ENCODE results near the gene CYTH1. TPM values are rescaled to one million over a fixed set of nuclear protein-coding genes. Genes with fewer than 3 reads are reported as not detected.

CYTH1 gene
- polyA plus RNA-seq, 1 donor from 2014 or later = 120 TPM

DNA sequence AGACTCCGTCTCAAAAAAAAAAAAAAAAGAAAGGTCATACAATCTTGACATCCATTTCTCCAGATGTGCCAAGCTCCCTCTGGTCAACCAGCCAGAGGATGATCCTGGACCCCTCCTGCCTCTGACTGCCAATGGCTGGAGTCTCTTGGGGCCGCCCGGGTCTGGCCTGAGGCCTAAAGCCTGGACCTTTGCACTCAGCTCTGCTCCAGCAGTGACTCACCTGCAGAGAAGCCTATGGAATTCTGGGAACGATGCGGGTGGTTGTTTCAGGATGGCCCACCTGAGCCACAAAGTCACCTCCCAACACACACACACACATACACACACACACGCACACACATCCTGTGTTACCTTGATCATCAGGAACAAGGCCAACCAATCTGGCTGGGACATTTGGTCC, 140.8 kb downstream of the CYTH1 start:
- no peak overlapping the region for H3K9ac ChIP-seq (ENCODE audit: low read length)
- H3K36me3 ChIP-seq (ENCODE audit: insufficient read depth, low read length) = no peaks in the 10 kb centered on the region
- no peak overlapping the region for H3K4me2 ChIP-seq (ENCODE audit: low read length)
- no peaks in the 10 kb centered on the region for H3K27me3 ChIP-seq (ENCODE audit: insufficient read depth, low read depth, low read length)
- no peaks in the 10 kb centered on the region for H4K20me1 ChIP-seq (ENCODE audit: insufficient read depth)
- no peaks in the 10 kb centered on the region for H3F3A ChIP-seq (ENCODE audit: insufficient read depth, low read length, poor library complexity, severe bottlenecking)
- no peak for TF ChIP-seq MXI1 (conservative IDR thresholded peaks at IDR 0.05; ENCODE audit: poor library complexity, severe bottlenecking)
- no peak for TF ChIP-seq SMC3 (conservative IDR thresholded peaks at IDR 0.05; ENCODE audit: poor library complexity)
- TF ChIP-seq, protein P1, sequence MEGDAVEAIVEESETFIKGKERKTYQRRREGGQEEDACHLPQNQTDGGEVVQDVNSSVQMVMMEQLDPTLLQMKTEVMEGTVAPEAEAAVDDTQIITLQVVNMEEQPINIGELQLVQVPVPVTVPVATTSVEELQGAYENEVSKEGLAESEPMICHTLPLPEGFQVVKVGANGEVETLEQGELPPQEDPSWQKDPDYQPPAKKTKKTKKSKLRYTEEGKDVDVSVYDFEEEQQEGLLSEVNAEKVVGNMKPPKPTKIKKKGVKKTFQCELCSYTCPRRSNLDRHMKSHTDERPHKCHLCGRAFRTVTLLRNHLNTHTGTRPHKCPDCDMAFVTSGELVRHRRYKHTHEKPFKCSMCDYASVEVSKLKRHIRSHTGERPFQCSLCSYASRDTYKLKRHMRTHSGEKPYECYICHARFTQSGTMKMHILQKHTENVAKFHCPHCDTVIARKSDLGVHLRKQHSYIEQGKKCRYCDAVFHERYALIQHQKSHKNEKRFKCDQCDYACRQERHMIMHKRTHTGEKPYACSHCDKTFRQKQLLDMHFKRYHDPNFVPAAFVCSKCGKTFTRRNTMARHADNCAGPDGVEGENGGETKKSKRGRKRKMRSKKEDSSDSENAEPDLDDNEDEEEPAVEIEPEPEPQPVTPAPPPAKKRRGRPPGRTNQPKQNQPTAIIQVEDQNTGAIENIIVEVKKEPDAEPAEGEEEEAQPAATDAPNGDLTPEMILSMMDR (IDR thresholded peaks at IDR 0.05; ENCODE audit: poor library complexity, severe bottlenecking) = no peak
- TF ChIP-seq RAD21 (conservative IDR thresholded peaks at IDR 0.05) = no peak
- no peak for TF ChIP-seq EZH2 (IDR thresholded peaks at IDR 0.05; ENCODE audit: borderline replicate concordance, insufficient read depth, low read length, poor library complexity, severe bottlenecking)
- no peak for TF ChIP-seq EP300 (conservative IDR thresholded peaks at IDR 0.05; ENCODE audit: poor library complexity, severe bottlenecking)
- TF ChIP-seq, protein P2, sequence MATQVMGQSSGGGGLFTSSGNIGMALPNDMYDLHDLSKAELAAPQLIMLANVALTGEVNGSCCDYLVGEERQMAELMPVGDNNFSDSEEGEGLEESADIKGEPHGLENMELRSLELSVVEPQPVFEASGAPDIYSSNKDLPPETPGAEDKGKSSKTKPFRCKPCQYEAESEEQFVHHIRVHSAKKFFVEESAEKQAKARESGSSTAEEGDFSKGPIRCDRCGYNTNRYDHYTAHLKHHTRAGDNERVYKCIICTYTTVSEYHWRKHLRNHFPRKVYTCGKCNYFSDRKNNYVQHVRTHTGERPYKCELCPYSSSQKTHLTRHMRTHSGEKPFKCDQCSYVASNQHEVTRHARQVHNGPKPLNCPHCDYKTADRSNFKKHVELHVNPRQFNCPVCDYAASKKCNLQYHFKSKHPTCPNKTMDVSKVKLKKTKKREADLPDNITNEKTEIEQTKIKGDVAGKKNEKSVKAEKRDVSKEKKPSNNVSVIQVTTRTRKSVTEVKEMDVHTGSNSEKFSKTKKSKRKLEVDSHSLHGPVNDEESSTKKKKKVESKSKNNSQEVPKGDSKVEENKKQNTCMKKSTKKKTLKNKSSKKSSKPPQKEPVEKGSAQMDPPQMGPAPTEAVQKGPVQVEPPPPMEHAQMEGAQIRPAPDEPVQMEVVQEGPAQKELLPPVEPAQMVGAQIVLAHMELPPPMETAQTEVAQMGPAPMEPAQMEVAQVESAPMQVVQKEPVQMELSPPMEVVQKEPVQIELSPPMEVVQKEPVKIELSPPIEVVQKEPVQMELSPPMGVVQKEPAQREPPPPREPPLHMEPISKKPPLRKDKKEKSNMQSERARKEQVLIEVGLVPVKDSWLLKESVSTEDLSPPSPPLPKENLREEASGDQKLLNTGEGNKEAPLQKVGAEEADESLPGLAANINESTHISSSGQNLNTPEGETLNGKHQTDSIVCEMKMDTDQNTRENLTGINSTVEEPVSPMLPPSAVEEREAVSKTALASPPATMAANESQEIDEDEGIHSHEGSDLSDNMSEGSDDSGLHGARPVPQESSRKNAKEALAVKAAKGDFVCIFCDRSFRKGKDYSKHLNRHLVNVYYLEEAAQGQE (IDR thresholded peaks at IDR 0.05; ENCODE audit: borderline replicate concordance) = no peak
- no peak for TF ChIP-seq TAF1 (IDR thresholded peaks at IDR 0.05; ENCODE audit: low read depth)
- no peak for TF ChIP-seq POLR2AphosphoS5 (IDR thresholded peaks at IDR 0.05)
- H2AFZ ChIP-seq (ENCODE audit: low read depth, low read length) = no peak overlapping the region
- no peak overlapping the region for H3K27ac ChIP-seq (ENCODE audit: low read length)
- H3K9me3 ChIP-seq (ENCODE audit: low read length) = no peaks in the 10 kb centered on the region
- no peaks in the 10 kb centered on the region for H3K79me2 ChIP-seq (replicated peaks; ENCODE audit: insufficient read depth, low read length)
- H3K4me3 ChIP-seq (ENCODE audit: low read length) = no peak overlapping the region
- no peaks in the 10 kb centered on the region for H3K9me2 ChIP-seq (ENCODE audit: insufficient read depth, low read length)

DNA sequence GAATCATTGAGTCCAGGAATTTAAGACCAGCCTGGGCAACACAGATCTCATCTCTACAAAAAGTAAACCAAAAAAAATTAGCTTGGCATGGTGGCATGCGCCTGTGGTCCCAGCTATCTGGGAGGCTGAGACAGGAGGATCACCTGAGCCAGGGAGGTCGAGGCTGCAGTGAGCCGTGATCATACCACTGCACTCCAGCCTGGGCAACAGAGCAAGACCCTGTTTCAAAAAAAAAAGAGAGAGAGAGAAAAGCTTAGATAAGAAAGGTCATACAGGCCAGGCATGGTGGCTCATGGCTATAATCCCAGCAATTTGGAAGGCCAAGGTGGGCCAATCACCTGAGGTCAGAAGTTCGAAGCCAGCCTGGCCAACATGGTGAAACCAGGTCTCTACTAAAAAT, 141.4 kb downstream of the CYTH1 start:
- no peaks in the 10 kb centered on the region for H3K9me3 ChIP-seq (ENCODE audit: low read length)
- H3K9ac ChIP-seq (ENCODE audit: low read length) = no peak overlapping the region
- no peaks in the 10 kb centered on the region for H4K20me1 ChIP-seq (ENCODE audit: insufficient read depth)
- H3K9me2 ChIP-seq (ENCODE audit: insufficient read depth, low read length) = no peaks in the 10 kb centered on the region
- H2AFZ ChIP-seq (ENCODE audit: low read depth, low read length) = no peak overlapping the region
- no peak overlapping the region for H3K4me3 ChIP-seq (ENCODE audit: low read length)
- no peaks in the 10 kb centered on the region for H3F3A ChIP-seq (ENCODE audit: insufficient read depth, low read length, poor library complexity, severe bottlenecking)
- no peaks in the 10 kb centered on the region for H3K36me3 ChIP-seq (ENCODE audit: insufficient read depth, low read length)
- TF ChIP-seq RAD21 (conservative IDR thresholded peaks at IDR 0.05) (no peak), TAF1 (IDR thresholded peaks at IDR 0.05; ENCODE audit: low read depth) (no peak), MXI1 (conservative IDR thresholded peaks at IDR 0.05; ENCODE audit: poor library complexity, severe bottlenecking) (no peak), EP300 (conservative IDR thresholded peaks at IDR 0.05; ENCODE audit: poor library complexity, severe bottlenecking) (no peak), EZH2 (IDR thresholded peaks at IDR 0.05; ENCODE audit: borderline replicate concordance, insufficient read depth, low read length, poor library complexity, severe bottlenecking) (no peak), POLR2AphosphoS5 (IDR thresholded peaks at IDR 0.05) (no peak), SMC3 (conservative IDR thresholded peaks at IDR 0.05; ENCODE audit: poor library complexity) (no peak)
- TF ChIP-seq, protein P2 (IDR thresholded peaks at IDR 0.05; ENCODE audit: borderline replicate concordance) = no peak
- TF ChIP-seq, protein P1 (IDR thresholded peaks at IDR 0.05; ENCODE audit: poor library complexity, severe bottlenecking) = no peak
- H3K4me2 ChIP-seq (ENCODE audit: low read length) = no peak overlapping the region
- H3K79me2 ChIP-seq (replicated peaks; ENCODE audit: insufficient read depth, low read length) = no peaks in the 10 kb centered on the region
- no peaks in the 10 kb centered on the region for H3K27me3 ChIP-seq (ENCODE audit: insufficient read depth, low read depth, low read length)
- H3K27ac ChIP-seq (ENCODE audit: low read length) = no peak overlapping the region

Measured in neural cell (in vitro differentiated cells).